Measurements from ENCODE around the gene POLR1A.
A peak's percentile ranks its signal among the peaks of the same experiment; 100 is the strongest.

POLR1A gene

DNA sequence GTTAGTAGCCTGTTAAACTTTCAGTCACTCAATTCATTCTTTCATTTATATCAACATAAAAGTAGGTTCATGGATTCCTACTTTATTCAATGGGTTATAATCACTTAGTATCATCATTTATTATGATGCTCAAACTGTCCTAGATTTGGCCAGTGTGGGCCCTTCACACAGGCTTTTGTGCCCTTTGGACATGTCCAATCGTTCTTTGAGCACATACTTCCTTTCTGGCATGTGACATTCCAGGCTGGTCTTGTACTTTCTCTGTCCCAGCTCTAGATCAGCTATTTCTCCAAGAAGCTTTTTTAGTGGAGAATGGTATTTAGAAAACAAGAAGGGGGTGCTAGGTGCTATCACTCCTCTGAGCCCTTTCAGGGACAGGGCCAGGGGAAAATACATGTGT is 11.5 kb downstream of the POLR1A start:
- no peak for DNase-seq

DNA sequence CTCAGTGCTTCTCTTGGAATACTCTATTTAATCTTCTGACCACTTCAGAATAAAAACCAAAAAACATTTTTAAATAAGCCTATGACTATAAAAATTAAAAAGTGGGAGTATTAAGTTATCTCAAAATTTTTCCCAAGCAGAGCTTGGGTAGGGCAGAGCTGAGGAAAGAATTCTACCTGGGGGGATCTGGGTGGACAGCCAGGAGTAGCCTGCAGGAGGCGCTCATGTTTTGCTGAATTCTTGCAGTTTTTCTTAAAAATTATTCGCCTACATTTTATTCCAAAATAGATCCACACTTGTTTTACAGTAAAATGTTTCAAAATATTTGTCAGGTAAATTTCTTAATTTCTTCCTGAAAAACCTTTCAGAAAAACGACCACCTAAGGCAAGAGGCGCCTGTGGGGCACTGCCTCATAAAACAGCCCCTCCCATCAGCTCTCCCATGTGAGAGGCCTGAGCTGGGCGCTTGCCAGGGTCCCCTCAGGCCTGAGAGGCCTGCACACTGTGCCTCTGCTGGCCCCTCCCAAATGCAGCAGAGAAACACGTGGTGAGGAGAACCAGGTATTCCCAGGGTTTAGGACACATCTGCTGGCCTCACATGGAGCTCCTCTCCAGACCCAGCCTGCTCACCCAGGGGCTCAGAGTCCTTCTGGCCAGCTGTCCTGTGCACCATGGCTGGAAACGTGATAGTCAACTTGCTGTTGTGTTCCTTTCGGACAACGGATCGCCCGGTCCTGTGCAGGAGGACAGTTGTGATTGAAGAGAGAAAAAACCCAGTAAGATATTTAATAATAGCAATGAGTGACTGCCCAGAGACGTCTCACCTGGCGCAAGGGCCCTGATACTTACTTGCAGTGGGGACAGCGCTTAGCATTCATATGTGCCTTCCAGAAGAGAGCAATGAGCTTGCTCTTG is 17.5 kb downstream of the POLR1A start:
- DNase-seq = no peak

DNA sequence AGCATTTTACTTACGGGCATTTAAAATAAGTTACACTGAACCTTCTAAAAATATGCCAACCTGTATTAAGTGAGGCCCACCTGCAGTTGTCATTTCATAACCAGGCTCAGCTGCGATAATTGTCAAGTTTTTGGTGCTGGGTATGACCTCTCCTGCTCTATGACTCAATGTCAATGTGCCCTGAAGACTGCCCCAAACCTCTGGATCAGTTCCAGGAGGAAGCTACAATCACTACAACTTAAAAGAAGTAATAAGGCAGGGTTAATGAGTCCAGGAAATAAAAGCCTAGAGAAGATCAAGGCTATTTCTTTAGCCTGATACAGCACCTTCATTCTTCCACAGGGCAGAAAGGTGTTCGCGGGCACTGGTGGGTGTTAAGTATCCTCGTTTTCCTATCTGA is 22.9 kb downstream of the POLR1A start:
- no peak for DNase-seq

DNA sequence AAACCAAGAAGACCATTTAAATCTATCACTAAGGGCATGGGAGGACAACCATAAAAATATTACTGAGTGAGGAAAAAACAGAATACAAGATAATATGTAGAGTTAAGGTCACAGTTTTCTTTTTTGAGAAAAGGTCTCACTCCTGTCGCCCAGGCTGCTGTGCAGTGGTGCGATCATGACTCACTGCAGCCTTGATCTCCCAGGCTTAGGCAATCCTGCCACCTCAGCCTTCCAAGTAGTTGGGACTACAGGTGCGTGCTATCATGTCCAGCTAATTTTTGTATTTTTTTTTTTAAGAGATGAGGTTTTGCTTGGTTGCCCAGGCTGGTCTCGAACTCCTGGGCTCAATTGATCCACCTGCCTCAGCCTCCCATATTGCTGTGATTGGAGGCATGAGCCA is 24.0 kb downstream of the POLR1A start:
- no peak for DNase-seq

DNA sequence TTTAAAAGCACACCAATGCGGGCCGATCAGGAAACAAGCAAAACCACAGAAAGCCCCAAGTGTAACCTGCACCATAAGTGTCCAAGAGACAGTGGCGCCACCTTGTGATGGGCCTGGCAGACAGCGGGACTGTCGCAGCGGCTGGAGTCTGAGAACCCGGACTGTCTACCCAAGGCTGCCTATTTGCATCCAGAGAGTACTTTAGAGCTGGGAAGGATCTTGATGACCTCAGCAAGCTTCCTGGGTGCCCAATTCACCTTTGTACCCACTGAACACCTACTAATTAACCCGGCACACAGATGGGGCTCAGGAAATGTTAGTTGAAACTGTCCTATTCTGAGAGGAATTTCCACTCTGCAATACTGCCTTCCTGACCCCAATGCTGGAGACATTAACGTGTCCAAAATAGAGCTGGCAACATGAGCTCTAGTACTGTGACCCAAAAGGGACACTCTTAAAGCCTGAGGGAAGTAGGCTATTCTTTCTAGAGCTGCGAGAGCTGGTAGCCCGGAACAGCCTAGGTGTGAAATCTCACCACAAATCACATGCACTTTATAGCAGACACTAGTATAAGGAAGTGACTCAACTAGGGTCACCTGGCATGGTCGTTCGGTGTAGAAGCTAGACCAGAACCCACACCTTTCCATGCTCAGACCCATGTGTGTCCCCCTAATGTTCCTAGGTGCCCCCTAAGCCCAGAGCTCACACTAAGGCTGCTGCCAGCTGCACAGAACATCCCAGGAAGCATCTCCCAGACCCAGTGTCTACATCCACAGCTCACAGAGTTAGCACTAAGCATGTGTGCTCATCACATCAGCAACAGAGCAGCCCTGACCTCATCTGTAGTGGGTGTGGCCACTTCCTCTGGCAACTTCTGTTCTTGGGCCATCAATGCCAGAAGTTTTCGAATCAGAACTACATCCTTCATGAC is 25.4 kb downstream of the POLR1A start:
- peak; percentile 75 for DNase-seq

DNA sequence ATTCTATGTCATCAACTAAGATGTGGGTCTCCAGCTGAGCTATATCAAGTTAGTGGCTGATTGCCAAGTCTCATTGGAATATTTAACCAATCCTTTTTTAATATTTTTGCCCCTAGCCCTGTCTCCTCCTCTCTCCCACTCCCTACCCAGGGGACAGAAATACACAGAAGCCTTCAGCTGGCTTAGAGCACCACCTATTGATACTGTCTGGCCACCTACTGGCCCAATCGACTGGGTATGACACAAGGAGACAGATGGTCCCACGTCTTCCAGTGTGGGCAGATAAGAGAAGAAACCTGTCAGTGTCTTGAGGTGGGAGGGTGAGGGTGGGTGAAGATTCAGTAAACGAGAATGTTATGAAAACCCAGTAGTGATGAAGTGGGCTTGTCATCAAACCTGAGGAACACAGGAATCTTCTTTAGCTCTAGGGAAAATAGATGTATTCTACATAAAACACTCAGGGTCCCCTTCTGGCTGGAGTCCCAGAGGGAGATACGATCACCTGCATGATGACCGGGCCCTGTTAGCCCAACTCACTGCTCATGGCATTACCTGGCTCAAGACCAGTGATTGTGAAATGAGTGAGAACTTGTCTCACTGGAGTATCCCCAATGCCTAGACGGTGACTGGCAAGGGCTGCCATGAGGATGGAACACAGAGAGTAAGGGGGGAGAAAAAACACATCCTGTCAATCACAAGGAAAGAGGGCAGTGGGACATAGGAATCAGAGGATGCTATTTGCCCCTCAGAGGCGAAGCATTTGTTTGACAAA is 26.7 kb downstream of the POLR1A start:
- DNase-seq = no peak

DNA sequence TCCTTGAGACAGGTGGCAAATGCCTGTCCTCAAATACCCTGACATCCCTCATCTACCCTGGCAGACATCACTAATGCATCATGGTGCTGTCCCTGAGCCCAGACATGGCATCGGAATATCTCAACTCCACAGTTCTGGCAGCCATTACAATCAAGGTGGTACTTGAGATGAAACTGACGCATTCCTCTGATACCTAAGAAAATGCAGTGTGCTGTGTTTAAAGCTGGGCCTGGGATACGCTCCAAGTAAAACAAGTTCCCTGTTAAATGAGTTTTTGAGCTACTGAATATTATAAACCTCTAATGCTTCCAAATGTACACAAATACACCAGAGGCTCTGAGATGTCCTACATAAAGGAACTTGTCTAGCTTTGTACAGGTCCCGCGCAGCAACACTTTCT is 29.8 kb downstream of the POLR1A start:
- no peak for DNase-seq

DNA sequence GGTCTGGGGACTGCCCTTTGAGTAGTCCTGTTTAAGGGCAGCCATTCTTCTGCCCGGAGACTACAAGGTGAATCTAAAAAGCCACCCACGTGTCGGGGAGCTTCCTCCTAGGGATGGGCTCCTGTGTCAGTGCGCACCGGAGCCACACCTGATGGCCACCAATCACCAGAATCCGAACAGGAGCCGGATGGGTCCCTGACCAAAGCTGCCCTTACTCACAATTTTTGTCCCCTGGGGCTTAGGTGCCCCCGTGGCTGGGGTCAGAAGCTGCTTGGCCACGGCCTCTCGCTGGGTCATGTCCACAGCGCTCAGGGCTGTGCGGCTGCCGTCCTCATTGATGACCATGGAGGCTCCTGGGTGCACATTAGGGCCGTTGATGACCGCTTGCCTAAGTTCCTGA is 30.9 kb downstream of the POLR1A start:
- DNase-seq = no peak

DNA sequence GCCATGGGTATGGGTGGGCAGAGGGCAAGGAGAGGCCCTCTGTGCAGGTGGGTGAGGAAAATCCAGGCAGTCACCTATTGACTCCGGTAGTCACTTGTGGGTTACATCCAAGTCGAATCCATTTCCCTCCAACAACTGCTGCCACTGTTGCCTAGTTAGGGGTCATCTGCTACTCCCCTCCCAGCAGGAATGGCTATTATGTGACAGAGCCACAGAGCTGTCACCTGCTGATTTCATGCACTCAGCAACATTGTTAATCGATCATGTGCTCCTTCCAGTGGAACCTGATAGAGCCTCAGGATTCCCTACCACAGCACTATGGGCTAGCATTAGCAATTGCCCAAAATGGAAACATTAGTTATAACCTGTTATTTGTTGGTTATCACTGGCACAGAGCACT is 31.4 kb downstream of the POLR1A start:
- DNase-seq = no peak

DNA sequence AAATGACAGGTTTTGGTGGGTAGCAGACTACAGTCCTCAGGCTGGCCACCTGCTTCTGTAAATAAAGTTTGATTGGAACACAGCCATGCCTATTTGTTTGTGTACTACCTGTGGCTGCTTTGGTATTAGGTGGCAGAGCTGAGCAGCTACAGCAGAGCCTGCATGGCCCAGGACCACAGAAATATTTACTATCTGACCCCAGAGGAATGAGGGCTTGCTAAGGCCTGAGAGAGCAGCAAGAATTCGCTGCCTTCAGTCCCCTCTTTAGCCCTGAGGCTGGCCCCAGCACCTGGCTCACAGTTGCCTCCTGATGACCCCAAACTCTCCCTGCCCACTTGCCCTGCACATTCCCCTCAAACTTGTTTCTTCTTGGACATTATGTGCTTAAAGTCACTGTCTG is 32.5 kb downstream of the POLR1A start:
- DNase-seq = no peak

DNA sequence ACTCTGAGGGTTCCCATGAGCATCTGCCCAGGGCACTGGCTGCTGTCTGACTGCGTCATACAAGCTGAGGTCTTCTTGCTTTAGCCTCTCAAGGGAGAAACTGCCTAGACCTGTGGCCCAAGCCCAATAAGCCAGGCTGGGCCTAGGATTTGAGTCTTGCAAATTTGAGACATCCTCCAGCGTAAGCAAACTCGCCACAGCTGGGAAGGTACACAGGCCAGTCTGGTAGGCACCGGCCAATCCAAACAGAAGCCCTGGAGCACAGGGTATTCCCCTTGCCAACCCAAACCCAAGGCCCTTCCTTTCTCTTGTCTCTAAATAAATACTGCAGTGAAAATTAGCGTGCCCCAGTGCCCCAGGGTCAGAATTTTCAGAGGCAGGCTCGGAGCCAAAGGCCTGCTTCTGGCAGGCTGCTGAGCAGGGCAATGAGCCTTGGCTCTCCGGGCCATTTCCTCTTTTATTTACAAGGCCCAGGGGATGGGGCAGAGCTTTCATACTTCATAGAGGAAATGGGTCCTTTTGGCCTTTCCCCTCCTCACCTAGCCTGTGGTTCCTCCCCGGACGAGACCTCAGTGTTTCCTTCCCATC is 33.3 kb downstream of the POLR1A start:
- no peak for DNase-seq

DNA sequence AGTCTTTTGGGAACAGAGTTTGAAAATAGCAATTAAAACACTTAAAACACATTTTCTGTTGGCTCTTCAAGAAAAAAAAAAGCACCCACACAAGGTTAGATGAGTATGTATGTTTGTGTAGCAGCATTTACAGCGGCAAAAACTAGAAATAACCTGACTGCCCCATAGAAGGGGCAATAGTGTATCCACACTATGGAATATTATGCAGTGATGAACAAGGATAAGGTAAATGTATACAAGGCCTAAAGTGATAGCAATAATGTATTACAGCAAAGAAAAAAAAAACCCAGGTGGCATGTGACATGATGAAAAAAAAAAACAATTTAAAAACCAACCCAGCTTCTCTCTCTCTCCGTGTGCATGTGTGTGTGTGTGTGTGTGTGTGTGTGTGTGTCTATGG is 34.8 kb downstream of the POLR1A start:
- DNase-seq = no peak

DNA sequence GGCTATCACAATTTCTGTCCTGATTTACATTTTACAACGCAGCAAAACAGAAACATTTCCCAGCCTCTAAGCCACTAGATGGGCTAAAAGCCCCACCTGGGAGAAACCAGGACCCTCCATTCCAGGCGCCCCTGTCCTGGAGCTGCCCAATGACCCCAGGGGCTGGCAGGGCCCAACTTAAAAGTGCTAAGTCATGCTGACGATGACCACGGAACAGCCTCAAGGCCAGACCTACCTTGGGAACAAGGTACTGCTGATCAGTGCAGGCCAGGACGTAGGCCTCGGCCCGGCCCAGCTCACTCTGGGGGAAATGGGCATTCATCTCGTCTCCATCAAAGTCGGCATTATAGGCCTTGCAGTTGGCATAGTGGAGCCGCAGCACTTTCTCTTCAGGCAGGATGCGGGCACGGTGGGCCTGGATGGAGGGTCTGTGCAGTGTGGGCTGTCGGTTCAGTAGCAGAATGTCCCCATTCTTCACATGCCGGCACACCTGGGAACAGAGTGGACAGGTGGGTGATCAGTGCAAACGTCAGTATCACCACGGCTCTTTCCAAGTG is 35.8 kb downstream of the POLR1A start:
- no peak for DNase-seq

DNA sequence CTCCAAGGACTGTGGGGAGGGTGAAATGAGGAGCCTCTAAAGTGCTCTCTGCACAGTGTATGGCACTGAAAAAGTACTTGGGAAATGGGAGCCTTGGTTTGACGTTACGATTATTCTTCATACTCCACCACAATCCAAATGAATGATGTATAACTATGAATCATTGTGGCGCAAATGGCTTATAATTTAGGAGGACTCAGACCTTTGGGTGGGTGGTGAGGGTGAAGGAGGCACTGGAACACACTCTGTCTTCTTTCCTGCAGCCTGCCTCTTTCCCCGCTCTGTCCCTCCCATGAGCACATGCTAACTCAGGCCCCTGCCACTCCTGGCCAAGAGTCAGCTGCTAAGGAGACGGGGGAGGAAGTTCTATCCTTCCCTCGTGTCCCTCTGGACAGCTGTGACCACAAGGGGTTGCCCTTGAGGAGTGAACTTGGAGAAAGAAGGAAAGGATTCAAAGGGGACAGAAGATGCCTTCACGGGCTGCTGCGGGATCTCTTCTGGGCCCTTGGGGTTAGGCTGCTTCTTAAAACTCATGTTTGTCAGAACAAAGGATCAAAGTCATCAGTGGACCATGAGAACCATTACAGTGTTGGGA is 36.5 kb downstream of the POLR1A start:
- DNase-seq = no peak

DNA sequence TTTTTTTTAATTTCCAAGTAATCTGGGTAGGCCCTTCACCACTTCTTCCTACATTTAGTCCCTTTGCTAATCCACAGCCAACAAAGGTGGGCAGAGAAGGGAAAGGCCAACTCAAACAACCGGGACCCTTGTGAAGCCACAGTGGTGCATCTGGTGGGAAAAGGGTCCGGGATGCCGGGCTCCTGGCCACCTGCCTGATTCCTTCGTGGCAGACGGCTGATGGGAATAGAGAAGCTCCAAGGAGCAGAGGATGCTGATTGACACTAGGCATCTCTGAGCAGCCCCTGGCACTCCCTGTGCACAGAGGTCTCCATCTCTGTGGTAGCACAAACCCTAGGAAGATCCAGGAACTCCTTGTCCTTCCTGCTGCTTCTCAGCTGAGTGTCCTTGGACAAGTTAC is 37.0 kb downstream of the POLR1A start:
- no peak for DNase-seq

DNA sequence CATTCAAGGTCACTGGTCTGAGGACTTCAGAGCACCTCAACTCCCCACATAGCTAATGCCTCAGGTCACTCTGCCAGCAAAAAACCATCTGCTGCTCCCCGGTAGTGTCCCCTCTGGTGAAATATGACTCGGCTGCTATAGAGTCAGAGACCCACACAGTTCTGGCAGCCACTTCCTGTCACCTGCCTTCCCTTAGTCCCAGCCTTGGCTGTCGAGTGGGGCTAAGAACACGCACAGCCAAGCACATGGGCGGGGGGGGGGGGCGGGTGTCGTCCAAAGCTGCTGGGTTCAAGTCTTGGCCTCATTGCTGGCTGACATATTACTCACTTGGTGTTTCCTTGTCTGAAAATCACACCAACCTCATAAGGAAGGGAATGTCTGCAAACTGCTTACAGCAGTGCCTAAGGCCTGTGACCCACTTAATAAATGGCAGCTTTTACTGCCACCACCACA is 37.5 kb downstream of the POLR1A start:
- peak; percentile 51 for DNase-seq

DNA sequence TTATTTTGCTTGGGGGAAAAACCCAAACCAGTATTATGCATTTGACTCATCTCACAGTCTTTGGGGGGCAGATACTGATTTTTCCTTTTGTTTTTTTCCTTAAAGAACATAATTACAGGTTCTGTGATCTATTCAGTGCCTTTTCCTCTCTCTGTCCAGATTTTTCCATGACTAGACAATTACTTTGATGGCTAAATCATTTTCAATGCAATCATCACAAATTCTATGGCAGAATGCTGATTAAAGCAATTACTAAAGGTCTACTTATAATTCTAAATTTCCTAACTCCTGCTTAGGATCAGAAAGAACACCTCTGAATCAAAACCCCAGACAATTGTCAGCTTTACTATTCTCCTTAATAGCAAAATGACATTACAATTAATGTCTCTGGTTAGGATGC is 38.8 kb downstream of the POLR1A start:
- DNase-seq = no peak

DNA sequence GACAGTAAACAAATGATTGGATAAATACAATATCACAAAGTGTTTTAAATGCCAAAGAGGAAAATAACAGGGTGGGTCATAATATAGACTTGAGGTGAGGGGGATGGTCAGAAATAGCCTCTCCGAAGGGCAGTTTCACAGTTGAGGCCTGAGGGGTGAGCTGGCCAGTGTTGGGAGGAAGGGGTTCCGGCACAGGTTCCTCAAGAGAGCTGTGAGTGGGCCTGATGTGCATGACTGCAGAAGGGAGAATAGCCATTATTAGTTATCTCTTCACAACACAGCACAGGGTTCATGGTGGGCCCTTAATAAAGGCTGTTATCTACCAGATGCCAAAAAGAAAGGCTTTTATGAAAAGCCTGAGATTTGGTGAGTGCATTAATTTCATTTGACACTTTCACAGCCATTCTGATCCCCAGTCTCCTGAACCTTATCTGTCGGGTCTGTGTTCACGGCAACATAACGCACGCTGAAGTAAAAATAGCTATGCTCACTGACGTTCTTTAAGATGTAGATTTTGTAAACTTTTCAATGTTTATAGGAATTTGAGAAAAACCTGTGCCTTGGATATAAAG is 39.6 kb downstream of the POLR1A start:
- DNase-seq = no peak

DNA sequence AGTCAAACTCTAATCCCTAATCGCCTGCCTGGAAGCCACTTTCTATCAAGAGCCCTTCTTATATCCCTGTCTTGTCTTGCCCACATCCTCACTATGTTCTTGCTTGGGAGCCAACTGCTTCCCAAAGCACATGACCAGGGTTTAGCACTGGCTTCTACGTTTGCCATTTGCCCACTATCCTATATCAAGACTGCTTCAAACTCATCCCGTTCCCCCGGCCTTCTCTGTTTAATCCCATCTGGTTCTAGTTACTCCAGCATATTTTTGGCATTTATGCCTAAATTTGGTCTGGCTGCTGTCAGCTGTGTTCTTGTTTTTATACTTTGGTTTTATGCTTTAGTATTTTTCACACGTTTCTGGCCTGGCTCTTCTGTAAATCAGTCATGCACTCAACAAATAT is 40.2 kb downstream of the POLR1A start:
- no peak for DNase-seq

DNA sequence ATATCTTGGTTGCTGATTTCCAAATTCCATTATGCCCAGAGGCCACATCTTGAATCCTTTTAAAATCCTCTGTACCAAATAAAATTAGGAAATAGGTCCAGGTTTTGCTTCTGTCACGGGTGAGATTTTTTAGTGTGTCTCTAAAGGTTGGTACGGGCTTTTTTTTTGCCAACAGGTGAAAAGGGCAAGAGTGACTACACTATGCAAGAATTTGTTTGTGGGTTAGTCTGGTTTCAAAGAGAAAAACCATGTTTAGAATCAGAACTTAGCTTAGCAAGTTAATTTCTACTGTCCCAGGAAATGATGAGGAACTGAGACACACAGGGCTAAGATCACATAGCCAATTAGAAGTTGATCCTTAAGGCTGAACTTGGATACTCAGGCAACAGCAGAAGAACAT is 41.7 kb downstream of the POLR1A start:
- no peak for DNase-seq

DNA sequence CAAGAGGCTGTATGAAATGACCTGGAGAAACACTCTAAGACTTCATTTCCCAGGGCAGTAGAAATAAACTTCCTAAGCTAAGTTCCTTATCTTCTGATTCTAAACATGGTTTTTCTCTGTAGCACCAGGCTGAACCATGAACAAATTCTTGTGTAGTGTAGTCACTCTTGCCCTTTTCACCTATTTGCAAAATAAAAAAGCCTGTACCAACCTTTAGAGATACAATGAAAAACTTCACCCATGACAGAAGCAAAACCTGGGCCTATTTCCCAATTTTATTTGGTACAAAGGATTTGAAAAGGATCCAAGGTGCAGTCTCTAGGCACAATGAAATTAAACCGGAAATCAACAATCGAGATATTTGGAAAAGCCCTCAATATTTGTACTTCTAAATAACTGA is 43.6 kb downstream of the POLR1A start:
- DNase-seq = no peak

Data from activated CD4-positive, alpha-beta T cell treated with anti-CD3 and anti-CD28 coated beads, Interleukin-2, amount 50 U/mL, for 16 hours (primary cell).